GM12878 (cell line): ENCODE measurements around the gene TTC38. TPM values are rescaled to one million over a fixed set of nuclear protein-coding genes. Genes with fewer than 3 reads are reported as not detected.

ENCODE experiments used
- ATAC-seq: fragments of 200-7000 bp; cut with Tn5 transposase; 3 replicates; pipeline ENCODE4 v1.9.1; 2020; ENCODE audit warnings: mild to moderate bottlenecking, moderate library complexity
- BruUV-seq: library from RNA; stranded (reverse); fragments of 400-500 nt; replicated peaks from 2 replicates; lab custom pipeline; 2021; lab: Mats Ljungman, UMichigan
- CTCF ChIA-PET: fragments of 300-600 bp; sonication (Branson Sonifier 250); formaldehyde crosslinking; extraction: SDS; loops from one replicate; lab custom pipeline; 2021; ENCODE audit warnings: inconsistent platforms; lab: Yijun Ruan, JAX
- POLR2A ChIA-PET: fragments of 350-600 bp; formaldehyde crosslinking; extraction: SDS; loops from one replicate; lab custom pipeline; 2021; ENCODE audit warnings: inconsistent platforms; lab: Charles Lee
- RAD21 ChIA-PET: fragments of 300-600 bp; sonication (Branson Sonifier 250); formaldehyde crosslinking; loops from one replicate; lab custom pipeline; 2023; ENCODE audit warnings: antibody characterized with exemption; ENCODE audit not compliant: unreplicated experiment; lab: Charles Lee
- SMC1A ChIA-PET: fragments of 300-600 bp; sonication (Branson Sonifier 250); formaldehyde crosslinking; loops from one replicate; lab custom pipeline; 2023; ENCODE audit not compliant: unreplicated experiment, uncharacterized antibody; lab: Charles Lee
- DNase-seq: peaks from one replicate; pipeline ENCODE4 v3.0.0-alpha.2; 2011; ENCODE audit warnings: low read depth, low spot score
- FAIRE-seq: peaks from 3 replicates; lab custom pipeline; 2011; peaks lifted over from hg19 to GRCh38; lab: Jason Lieb, UNC
- H2AFZ ChIP-seq: 2 replicates; pipeline ENCODE4 v1.6.0; 2011; ENCODE audit warnings: low read depth, low read length, control low read depth; ENCODE audit not compliant: control insufficient read depth
- H3K27ac ChIP-seq: 2 replicates; pipeline ENCODE4 v1.5.1; 2011; ENCODE audit warnings: control low read depth; ENCODE audit not compliant: control insufficient read depth, insufficient read depth
- H3K27me3 ChIP-seq, 2 experiments: replicated peaks in 1 of 2; 2 replicates each; pipeline versions ENCODE4 v1.6.0 to v1.6.1; 2011; ENCODE audit warnings: low read length in 1 of 2; ENCODE audit not compliant: control insufficient read depth in 2 of 2, insufficient read depth in 2 of 2
- H3K36me3 ChIP-seq, 2 experiments: 2 replicates each; pipeline ENCODE4 v1.5.1; 2011; ENCODE audit warnings: low read length in 1 of 2; ENCODE audit not compliant: control insufficient read depth in 2 of 2, insufficient read depth in 2 of 2
- H3K4me1 ChIP-seq: 2 replicates; pipeline ENCODE4 v1.6.1; 2011; ENCODE audit warnings: mild to moderate bottlenecking, low read length, moderate library complexity, mixed read lengths; ENCODE audit not compliant: control insufficient read depth, insufficient read depth
- H3K4me2 ChIP-seq: 2 replicates; pipeline ENCODE4 v1.6.0; 2011; ENCODE audit warnings: control low read depth; ENCODE audit not compliant: control insufficient read depth, insufficient read depth
- H3K4me3 ChIP-seq: fragments of 200-600 bp; sonication (generic); 2 replicates; pipeline ENCODE4 v1.5.1; 2016
- H3K79me2 ChIP-seq: 2 replicates; pipeline ENCODE4 v1.6.0; 2011; ENCODE audit warnings: low read length; ENCODE audit not compliant: control insufficient read depth, insufficient read depth
- H3K9ac ChIP-seq: 2 replicates; pipeline ENCODE4 v1.8.0; 2011; ENCODE audit warnings: low read length, control low read depth, mixed read lengths; ENCODE audit not compliant: control insufficient read depth, insufficient read depth
- H3K9me3 ChIP-seq: replicated peaks from 3 replicates; pipeline ENCODE4 v1.5.1; 2011; ENCODE audit warnings: mild to moderate bottlenecking, low read length; ENCODE audit not compliant: control insufficient read depth, insufficient read depth
- H4K20me1 ChIP-seq: 2 replicates; pipeline ENCODE4 v1.6.0; 2011; ENCODE audit not compliant: control insufficient read depth, insufficient read depth
- BHLHE40 ChIP-seq, 2 experiments: fragments of 450-650 bp in 1 of 2; IDR thresholded peaks; 2 replicates each; pipeline ENCODE4 v1.6.1; 2011 to 2017; ENCODE audit warnings: low read depth in 2 of 2, borderline replicate concordance in 1 of 2, improper control_type of control experiment in 1 of 2, low read length in 1 of 2, mild to moderate bottlenecking in 1 of 2
- DPF2 ChIP-seq: fragments of 450-650 bp; IDR thresholded peaks from 2 replicates; pipeline ENCODE4 v1.6.1; 2017; ENCODE audit warnings: mild to moderate bottlenecking
- ETV6 ChIP-seq, 2 experiments: fragments of 450-650 bp in 1 of 2; IDR thresholded peaks in 1 of 2; conservative IDR thresholded peaks in 1 of 2; 2 replicates each; pipeline ENCODE4 v1.6.1; 2014; ENCODE audit warnings: antibody characterized with exemption in 1 of 2, borderline replicate concordance in 1 of 2, low read depth in 1 of 2, mild to moderate bottlenecking in 1 of 2, moderate library complexity in 1 of 2
- FOXK2 ChIP-seq: fragments of 450-650 bp; IDR thresholded peaks from 2 replicates; pipeline ENCODE4 v1.6.1; 2017; ENCODE audit warnings: mild to moderate bottlenecking, moderate library complexity
- GATAD2B ChIP-seq: fragments of 450-650 bp; conservative IDR thresholded peaks from 2 replicates; pipeline ENCODE4 v1.6.1; 2017; ENCODE audit warnings: low read depth, mild to moderate bottlenecking, moderate library complexity
- MTA3 ChIP-seq: IDR thresholded peaks from 2 replicates; pipeline ENCODE4 v1.6.1; 2012; ENCODE audit warnings: low read length, inconsistent platforms, borderline replicate concordance
- MYC ChIP-seq: IDR thresholded peaks from 2 replicates; pipeline ENCODE4 v1.6.1; 2011; ENCODE audit warnings: mild to moderate bottlenecking, low read length, moderate library complexity, inconsistent platforms; ENCODE audit not compliant: insufficient read depth, insufficient replicate concordance, insufficient read length, severe bottlenecking
- POU2F2 ChIP-seq: IDR thresholded peaks from 3 replicates; pipeline ENCODE4 v1.6.1; 2011; ENCODE audit warnings: low read depth, mild to moderate bottlenecking, low read length, borderline replicate concordance
- SUZ12 ChIP-seq: fragments of 200-600 bp; sonication (generic); IDR thresholded peaks from one replicate; pipeline ENCODE4 v1.6.1; 2018; ENCODE audit warnings: antibody characterized with exemption, mild to moderate bottlenecking; ENCODE audit not compliant: unreplicated experiment
- ZNF24 ChIP-seq: fragments of 450-650 bp; IDR thresholded peaks from 2 replicates; pipeline ENCODE4 v1.6.1; 2017; ENCODE audit warnings: antibody characterized with exemption, mild to moderate bottlenecking
- ZNF274 ChIP-seq: IDR thresholded peaks from one replicate; pipeline ENCODE4 v1.8.0; 2011; ENCODE audit not compliant: insufficient read length, insufficient read depth
- WGBS: methylation state at CpG from one replicate; pipeline ENCODE4 v1.1.6; 2016; ENCODE audit warnings: low lambda C conversion rate; ENCODE audit not compliant: insufficient replicate concordance, insufficient coverage; ENCODE audit errors: missing lambda C conversion rate; 5-methylcytosine and 5-hydroxymethylcytosine counted together
- in situ Hi-C: fragments of 300-500 bp; cut with MboI; formaldehyde crosslinking; loops from 9 replicates; pipeline ENCODE4 v1.14.3; 2018; ENCODE audit warnings: mixed read lengths
- intact Hi-C: fragments of 100-400 bp; cut with micrococcal nuclease; formaldehyde crosslinking; loops from one replicate; pipeline ENCODE4 v1.14.2; 2022; ENCODE audit not compliant: unreplicated experiment
- polyA plus RNA-seq, 11 experiments: library from polyadenylated mRNA; depleted of rRNA in 4 of 11; unstranded in 6 of 11; stranded (reverse) in 5 of 11; fragments of >200 nt; fragmentation: Nextera tagmentation in 4 of 11; fragmentation: Illumina TruSeq in 1 of 11; extraction: Ambion mirVana in 4 of 11; extraction: Trizol in 1 of 11; gene quantifications; 1 replicate in 1 of 11; 2 replicates in 10 of 11; pipeline versions ENCODE4 v1.2.1 to v1.2.3, GENCODE V29; 2011 to 2016; ENCODE audit warnings: inconsistent platforms in 2 of 11, missing spikeins in 2 of 11, low read depth in 1 of 11
- total RNA-seq, 4 experiments: library from RNA; depleted of rRNA in 3 of 4; stranded (reverse); fragments of >200 nt in 3 of 4; fragmentation: Illumina TruSeq in 1 of 4; extraction: Trizol in 1 of 4; gene quantifications; 2 replicates each; pipeline versions ENCODE4 v1.2.1 to v1.2.3, GENCODE V29; 2013 to 2021
- TF ChIP-seq, protein P1 (sequence below): fragments of 450-650 bp; conservative IDR thresholded peaks from 2 replicates; pipeline ENCODE4 v1.6.1; 2017; ENCODE audit warnings: mild to moderate bottlenecking, moderate library complexity

The TTC38 gene
- total and polyA plus RNA-seq, 10 of the 15 experiments (the other 5 are each of a cell fraction or from before 2014, with no cell fraction given) = 0.58 to 39.9 (median 13.0) TPM

DNA sequence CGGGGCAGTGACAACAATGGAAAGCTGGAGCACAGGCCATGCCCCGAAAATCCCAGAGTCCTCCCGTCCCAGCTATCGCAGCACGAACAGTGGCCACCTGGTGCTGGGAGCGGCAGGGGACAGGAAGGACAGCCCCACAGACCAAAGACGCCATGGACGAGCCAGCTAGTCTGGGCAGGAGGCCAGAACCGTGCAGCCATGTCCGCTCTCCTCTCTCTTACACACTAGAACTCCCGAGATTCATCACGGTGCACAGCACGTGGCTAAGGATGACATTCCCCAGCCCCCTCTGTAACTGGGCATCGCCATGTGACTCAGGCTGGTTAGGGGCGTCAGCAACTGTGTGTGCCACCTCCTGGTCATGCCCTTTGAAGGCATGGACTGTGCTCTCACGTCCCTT, 22.3 kb upstream of the TTC38 start (continued):
- TF ChIP-seq, protein P1, sequence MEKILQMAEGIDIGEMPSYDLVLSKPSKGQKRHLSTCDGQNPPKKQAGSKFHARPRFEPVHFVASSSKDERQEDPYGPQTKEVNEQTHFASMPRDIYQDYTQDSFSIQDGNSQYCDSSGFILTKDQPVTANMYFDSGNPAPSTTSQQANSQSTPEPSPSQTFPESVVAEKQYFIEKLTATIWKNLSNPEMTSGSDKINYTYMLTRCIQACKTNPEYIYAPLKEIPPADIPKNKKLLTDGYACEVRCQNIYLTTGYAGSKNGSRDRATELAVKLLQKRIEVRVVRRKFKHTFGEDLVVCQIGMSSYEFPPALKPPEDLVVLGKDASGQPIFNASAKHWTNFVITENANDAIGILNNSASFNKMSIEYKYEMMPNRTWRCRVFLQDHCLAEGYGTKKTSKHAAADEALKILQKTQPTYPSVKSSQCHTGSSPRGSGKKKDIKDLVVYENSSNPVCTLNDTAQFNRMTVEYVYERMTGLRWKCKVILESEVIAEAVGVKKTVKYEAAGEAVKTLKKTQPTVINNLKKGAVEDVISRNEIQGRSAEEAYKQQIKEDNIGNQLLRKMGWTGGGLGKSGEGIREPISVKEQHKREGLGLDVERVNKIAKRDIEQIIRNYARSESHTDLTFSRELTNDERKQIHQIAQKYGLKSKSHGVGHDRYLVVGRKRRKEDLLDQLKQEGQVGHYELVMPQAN = no peak

DNA sequence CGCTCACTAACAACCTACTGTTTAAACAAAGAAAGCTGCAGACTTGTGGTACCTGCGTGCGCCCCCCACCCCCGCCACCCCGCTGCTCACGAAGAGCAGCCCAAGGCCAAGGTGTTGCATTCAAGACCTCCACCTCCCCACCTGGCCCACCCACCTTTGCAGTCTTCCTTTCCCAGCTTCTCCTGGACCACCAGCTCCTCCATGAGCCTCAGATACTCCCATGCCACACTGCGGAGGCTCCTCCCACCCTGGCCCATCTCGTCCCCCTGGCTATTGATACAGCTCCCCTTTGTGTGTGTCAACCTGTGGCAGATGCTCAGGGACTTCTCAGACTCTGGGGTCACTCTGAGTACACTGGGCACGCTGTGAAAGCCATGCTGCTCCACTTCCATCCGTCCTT, 21.6 kb upstream of the TTC38 start:
- no peak overlapping the region for H3K4me2 ChIP-seq
- peaks cover 14% of the 10 kb centered on the region for H3K79me2 ChIP-seq
- H3K27ac ChIP-seq = no peak overlapping the region
- H3K27me3 ChIP-seq = no peaks in the 10 kb centered on the region
- TF ChIP-seq SUZ12 = no peak
- TF ChIP-seq DPF2 = no peak
- TF ChIP-seq ETV6 (conservative IDR thresholded peaks at IDR 0.05 in 1 of 2, IDR thresholded peaks at IDR 0.05 in 1 of 2; ENCODE audit: borderline replicate concordance in 1 of 2, low read depth in 1 of 2) = no peak
- TF ChIP-seq GATAD2B = no peak
- TF ChIP-seq ZNF274 = no peak
- TF ChIP-seq ZNF24 = no peak
- TF ChIP-seq MYC = no peak
- no peak for TF ChIP-seq BHLHE40 (IDR thresholded peaks at IDR 0.05; ENCODE audit: borderline replicate concordance in 1 of 2, low read depth in 2 of 2, low read length in 1 of 2)
- no peak for TF ChIP-seq FOXK2
- no peak for TF ChIP-seq MTA3
- no peak for TF ChIP-seq POU2F2
- no peaks in the 10 kb centered on the region for H3K9me3 ChIP-seq
- CTCF ChIA-PET = interaction anchor here (1.5 kb wide), 1 partner anchor 240 kb away, joined by 3 read pairs; no protein-coding TSS in a partner anchor
- no peak for DNase-seq
- no peaks in the 10 kb centered on the region for H4K20me1 ChIP-seq
- intact Hi-C loops (no loop called here), in situ Hi-C loops (no loop called here)
- POLR2A ChIA-PET = no interaction called here
- no peak for ATAC-seq
- no peak overlapping the region for H3K9ac ChIP-seq
- SMC1A ChIA-PET = no interaction called here
- RAD21 ChIA-PET = no interaction called here
- no peak overlapping the region for H2AFZ ChIP-seq
- H3K4me1 ChIP-seq = peaks cover 4% of the 10 kb centered on the region; the same call in 1 of the 2 replicates
- no TSS peak for BruUV-seq
- 92% methylated on average over 10 of the region's 10 CpGs for WGBS
- no peaks in the 10 kb centered on the region for H3K36me3 ChIP-seq
- no peak overlapping the region for H3K4me3 ChIP-seq
- FAIRE-seq = no peak
